ENCODE results near the gene GPR146. TPM values are rescaled to one million over a fixed set of nuclear protein-coding genes. Genes with fewer than 3 reads are reported as not detected.

Gene GPR146
- total RNA-seq, 3 donors from 2014 or later, result 24.1 to 56.8 (median 43.6) TPM

GRCh38 chr7:1083729-1084657, 39.6 kb downstream of the GPR146 start:
- Histone ChIP-seq H3K4me3 (no peak overlapping the region), H3K27me3 (no peaks in the 10 kb centered on the region), H3K36me3 (no peaks in the 10 kb centered on the region), H3K27ac (no peak overlapping the region), H3K9me3 (no peaks in the 10 kb centered on the region), H3K4me1 (peaks cover 0 to 17% of the 10 kb centered on the region in 2 donors)
- intact Hi-C loops (cut with DNase I; ENCODE audit: low total_unique reads), result no loop called here
- no peak for TF ChIP-seq POLR2A (IDR thresholded peaks at IDR 0.05)
- TF ChIP-seq POLR2AphosphoS5 (IDR thresholded peaks at IDR 0.05), result no peak
- no peak for TF ChIP-seq CTCF (IDR thresholded peaks at IDR 0.05)
- DNase-seq (ENCODE audit: low spot score in 2 of 2), result peak in 1 of 2 donors; percentile 65

- no peak overlapping the region for H3K27ac ChIP-seq
- TF ChIP-seq POLR2AphosphoS5 (IDR thresholded peaks at IDR 0.05), result no peak
- no peak for TF ChIP-seq CTCF (IDR thresholded peaks at IDR 0.05)
- TF ChIP-seq POLR2A (IDR thresholded peaks at IDR 0.05), result no peak
Observed at GRCh38 chr7:1085266-1085665, 40.9 kb downstream of the GPR146 start.

GRCh38 chr7:1085910-1086421, 41.6 kb downstream of the GPR146 start:
- intact Hi-C loops (cut with DNase I; ENCODE audit: low total_unique reads), result no loop called here
- H3K27ac ChIP-seq, result no peak overlapping the region
- no peak for DNase-seq (ENCODE audit: low spot score in 2 of 2)
- H3K4me3 ChIP-seq, result no peak overlapping the region
- TF ChIP-seq POLR2AphosphoS5 (IDR thresholded peaks at IDR 0.05) (peak in 1 of 3 donors; percentile 14), CTCF (IDR thresholded peaks at IDR 0.05) (no peak)
- no peaks in the 10 kb centered on the region for H3K27me3 ChIP-seq
- H3K9me3 ChIP-seq, result no peaks in the 10 kb centered on the region
- H3K4me1 ChIP-seq, result peaks cover 0 to 17% of the 10 kb centered on the region in 2 donors
- no peaks in the 10 kb centered on the region for H3K36me3 ChIP-seq

More at GRCh38 chr7:1085266-1085665, 40.9 kb downstream of the GPR146 start:
- H3K4me1 ChIP-seq, result peaks cover 0 to 17% of the 10 kb centered on the region in 2 donors
- no peak for DNase-seq (ENCODE audit: low spot score in 2 of 2)
- H3K36me3 ChIP-seq, result no peaks in the 10 kb centered on the region
- intact Hi-C loops (cut with DNase I; ENCODE audit: low total_unique reads), result no loop called here
- H3K27me3 ChIP-seq, result no peaks in the 10 kb centered on the region
- no peak overlapping the region for H3K4me3 ChIP-seq
- H3K9me3 ChIP-seq, result no peaks in the 10 kb centered on the region

GRCh38 chr7:1086588-1087464, 42.5 kb downstream of the GPR146 start:
- TF ChIP-seq CTCF (IDR thresholded peaks at IDR 0.05), result peak; percentile 82 to 96 (median 87)
- TF ChIP-seq POLR2A (IDR thresholded peaks at IDR 0.05), result no peak
- no peak for TF ChIP-seq POLR2AphosphoS5 (IDR thresholded peaks at IDR 0.05)
- Histone ChIP-seq H3K27me3 (no peaks in the 10 kb centered on the region), H3K4me3 (peak overlapping the region; percentile 36 to 71 (median 46)), H3K4me1 (peaks cover 0 to 17% of the 10 kb centered on the region in 2 donors), H3K9me3 (no peaks in the 10 kb centered on the region), H3K27ac (no peak overlapping the region), H3K36me3 (no peaks in the 10 kb centered on the region)
- intact Hi-C loops (cut with DNase I; ENCODE audit: low total_unique reads), result no loop called here
- peak; percentile 28 to 76 for DNase-seq (ENCODE audit: low spot score in 2 of 2)
